HG02763 (cell line): ENCODE data around the gene PSMB11.

Experiments used
- ATAC-seq: cut with Tn5 transposase; IDR thresholded peaks from one replicate; pipeline ENCODE4 v1.9.1; 2021; ENCODE audit warnings: mild to moderate bottlenecking, moderate library complexity; ENCODE audit not compliant: unreplicated experiment

Gene PSMB11

DNA sequence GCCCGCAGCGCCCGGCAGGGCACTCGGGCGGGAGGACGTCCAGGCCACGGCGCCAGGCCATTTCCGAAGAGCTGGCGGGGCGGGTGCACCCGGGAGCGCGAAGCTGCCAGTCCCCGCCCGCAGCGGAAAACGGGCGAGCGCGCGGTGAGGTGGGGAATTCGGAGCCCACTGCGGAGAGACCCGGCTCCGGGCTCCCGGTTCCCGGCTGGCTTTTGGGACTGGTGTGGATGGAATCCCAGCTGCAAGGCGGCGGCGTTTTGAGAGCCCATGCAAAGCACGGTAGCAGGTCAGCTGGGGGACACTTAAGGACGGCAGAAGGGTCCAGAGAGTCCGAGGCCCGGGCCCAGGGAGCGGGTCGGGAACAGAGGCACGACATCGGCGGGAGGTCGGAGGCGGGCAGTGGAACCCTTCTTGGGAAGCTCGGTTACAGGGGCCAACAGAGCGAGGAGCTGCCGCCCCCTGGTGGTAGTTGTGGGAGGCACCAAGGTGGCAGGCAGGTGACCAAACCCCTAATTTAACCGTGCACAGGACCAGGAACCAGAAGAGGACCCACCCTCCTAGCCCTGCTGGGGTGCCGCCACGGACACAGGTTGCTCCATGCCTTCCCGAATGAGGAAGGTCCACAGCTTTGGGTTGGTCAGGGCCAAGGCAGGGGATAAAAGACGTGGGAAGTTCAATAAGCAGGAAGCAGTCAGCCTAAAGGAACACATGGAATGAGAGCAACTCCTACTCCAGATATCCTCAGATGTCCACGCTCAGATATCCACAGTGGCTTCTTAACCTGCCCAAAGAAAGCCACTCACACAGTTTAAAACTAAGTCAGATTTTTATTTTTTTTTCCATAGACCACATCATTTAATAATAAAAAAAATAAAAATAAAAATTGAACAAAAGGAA, 16.0 kb downstream of the PSMB11 start:
- peak; percentile 64 for ATAC-seq

DNA sequence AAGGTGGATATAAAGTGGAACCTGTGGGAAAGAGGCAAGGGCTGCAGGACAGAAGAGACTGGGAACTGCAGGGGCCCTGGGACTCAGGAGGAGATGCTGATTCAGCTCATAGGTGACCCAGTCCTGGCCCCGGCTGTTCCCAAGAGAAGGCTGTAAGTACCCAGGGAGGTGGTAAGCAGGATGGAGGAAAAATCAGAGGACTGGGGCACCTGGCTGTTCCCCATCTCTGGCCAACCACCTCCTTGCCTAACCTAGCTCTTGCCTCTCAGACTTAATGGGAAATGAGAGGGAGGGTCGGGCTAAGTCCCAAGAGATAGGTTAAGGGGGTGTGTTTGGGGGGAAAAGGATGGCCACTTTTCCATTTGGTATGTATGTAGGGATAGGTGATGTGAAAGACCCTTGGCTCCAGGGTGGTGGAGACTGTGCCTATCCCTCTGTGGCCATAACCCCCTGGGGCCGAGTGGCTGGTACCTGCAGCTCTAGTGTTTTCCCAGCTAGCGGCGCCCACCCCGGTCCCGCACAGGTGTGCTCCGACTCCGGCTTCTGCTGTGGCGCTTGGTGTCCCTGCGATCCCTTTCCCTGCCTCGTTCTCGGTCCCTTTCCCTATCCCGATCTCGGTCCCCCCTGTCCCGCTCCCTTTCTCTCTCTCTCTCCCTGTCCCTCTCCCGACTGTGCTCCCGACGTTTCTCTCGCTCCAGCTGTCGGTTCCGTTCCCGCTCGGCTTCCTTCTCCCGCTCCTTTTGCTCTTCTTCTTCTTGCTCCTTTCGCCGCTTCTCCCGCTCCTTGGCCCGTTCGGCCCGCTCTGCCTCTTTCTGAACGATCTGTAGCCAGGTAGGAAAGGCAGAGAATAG, 16.9 kb downstream of the PSMB11 start:
- no peak for ATAC-seq

- ATAC-seq: no peak
Observed at GRCh38 chr14:23060536-23061260, 18.7 kb downstream of the PSMB11 start.

- no peak for ATAC-seq
Observed at GRCh38 chr14:23062002-23062401, 20.0 kb downstream of the PSMB11 start.

GRCh38 chr14:23063601-23064000, 21.6 kb downstream of the PSMB11 start:
- ATAC-seq: no peak

DNA sequence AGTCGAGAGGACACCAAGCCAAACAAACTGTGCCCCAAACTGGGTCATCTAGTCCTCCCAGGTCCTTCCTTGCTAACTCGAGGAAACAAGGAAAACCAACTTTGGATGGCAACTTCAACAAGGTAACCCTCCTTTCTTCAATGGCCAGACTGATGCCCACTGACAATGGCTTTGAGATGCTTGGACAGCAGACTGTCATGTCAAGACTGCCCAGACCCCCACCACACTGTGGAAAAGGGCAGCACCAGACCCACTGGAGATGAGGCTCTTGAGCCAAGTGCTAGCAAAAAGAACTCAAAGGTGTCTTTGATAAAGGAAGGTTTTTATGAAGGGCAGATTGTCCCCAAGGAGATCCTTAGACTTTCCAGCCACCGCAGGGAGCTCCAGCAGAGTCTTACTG, 24.4 kb downstream of the PSMB11 start:
- ATAC-seq: no peak

DNA sequence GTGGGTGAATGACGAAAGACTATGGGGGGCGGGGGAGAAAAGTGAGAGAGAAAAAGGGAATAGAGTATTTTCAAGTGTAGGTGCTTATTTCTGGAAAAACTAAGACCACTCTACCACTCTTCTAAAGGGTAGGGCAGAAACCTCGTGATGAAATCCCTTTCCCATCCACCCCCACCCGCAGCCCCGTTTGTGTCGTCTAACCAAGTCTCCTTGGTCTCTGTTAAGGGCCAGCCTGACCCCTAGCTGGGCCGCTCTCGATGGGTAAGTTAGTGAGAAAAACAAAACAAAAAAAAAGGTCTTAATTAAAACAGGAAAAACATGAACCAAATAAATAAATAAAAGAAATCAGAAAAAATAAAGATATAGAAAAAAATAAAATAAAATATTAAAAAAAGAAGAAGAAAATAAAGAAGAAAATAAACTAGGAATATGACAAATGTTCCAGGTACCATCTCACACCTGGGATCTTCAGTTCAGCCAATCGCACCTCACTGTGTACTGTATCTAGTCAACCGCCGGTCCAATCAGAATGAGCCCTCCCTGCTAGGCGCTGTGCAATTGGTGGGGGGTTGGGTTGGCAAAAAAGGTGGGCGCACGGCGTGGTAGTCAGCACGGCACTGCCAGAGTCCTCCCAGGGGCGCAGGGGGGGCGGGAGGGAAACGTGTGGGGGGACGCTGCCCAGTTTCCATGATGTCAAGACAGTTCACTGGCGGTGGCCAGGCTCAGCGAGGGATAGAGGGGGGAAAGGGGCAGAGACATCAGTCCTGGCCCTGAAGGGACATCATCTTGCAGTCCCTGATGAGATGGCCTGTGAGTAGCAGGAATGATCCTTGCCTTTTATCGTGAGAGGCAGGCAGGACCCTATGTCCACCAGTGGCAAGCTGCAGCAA, 25.1 kb downstream of the PSMB11 start:
- no peak for ATAC-seq

DNA sequence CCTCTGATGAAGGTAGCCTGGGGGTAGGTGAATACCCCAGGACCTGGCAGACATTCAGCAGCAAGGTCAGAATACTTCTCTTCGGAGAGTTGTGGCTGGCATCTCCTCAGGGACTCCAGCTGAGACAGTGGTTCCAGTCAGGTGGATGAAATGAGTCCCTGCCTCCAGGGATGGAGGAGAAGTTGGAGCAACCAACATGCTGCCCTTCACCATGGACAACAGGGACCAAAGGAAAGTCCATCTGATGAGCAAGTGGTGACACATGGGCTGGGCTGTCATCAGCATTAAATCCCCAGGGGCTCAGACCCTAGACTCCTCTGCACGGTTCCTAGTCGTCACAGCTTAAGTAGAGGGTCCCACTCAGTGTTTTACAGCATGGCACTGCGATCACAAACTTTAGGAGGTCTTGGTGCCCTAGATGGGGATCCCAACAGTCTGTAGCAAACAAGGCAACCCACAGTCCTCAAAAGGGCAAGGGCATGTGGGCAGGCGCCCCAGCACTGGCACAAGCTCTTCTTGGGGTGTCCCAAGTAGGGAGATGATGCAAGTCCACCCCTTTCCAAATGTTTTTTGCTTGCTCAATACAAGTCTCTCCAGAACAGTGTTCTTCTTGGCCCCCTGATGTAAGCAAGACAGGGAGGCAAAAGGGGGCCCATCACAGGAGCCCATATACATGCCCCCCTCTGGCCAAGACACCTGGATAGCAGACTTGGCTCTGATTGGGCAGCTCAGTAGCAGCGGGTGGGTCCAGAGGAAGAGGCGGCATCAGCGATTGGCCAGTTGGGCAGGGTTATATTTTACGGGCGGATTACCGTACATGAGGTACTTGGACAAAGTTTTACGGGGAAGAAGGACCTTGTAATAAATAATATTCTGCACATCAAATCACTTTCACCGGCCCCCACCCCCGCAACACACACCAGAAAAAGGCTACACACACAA, 26.1 kb downstream of the PSMB11 start:
- no peak for ATAC-seq

GRCh38 chr14:23068789-23069412, 26.9 kb downstream of the PSMB11 start:
- ATAC-seq: peak; percentile 57

GRCh38 chr14:23069413-23069806, 27.4 kb downstream of the PSMB11 start:
- ATAC-seq: no peak

GRCh38 chr14:23070262-23071129, 28.5 kb downstream of the PSMB11 start:
- ATAC-seq: no peak

DNA sequence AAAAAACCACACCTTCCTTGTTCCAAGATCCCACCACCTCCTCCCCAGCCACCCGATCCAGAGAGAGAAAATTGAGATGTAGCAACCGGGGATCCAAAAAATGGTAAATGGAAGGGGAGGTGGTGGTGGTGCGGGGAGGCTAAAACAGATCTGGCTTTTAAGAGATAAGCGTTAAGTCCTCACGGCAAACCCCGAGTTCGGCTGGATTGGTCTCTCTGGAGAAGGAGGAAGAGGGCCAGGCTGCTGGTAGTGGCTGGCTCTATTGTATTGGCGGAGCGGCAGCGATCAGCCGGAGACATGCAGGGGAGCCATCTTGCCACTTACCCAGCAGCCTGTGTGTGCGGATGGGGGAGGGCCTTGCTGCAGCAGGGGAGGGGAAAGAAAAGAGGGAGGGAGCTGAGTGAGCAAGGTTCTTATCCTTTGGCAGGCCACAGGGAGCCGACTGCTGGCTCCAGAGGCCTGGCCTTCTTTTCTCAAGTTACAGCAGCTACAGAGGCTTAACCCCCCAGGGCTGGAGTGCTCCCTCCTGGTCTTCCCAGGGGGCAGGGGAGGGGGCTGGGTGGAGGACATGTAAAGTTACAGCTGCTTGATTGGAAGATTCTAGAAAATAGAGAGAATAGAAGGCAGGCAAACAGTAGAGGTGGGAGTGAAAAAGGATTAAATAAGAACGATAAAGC, 29.4 kb downstream of the PSMB11 start:
- ATAC-seq: peak; percentile 89

DNA sequence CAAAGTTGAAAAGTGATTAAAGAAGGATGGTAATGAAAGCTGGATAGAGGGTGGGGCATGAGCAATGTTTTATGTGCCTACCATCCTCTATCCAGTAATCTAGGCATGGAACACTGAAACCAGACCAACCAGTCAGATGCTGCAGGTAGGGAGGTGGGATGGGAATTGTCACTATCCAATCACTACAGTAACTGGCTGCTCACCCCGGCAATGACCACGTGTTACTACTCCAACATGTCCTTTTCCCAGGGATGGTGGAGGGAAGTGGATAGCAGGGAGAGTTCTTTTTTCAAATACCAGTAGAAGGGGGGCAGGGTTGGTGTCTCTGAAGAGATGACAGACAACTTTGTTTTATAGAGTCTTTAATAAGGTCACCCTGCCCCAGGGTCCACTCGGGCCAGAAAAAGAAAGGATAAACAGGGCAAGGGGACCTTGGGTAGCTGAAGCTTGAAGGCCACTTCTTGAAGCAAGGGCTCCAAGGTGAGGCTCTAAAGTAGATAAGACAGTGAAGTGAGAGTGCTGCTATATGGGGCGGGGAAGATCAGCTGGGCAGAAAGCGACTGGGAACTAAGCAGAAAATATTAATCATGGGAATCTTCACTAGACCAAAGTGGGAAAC, 30.0 kb downstream of the PSMB11 start:
- ATAC-seq: no peak

- no peak for ATAC-seq
Observed at GRCh38 chr14:23074906-23075305, 32.9 kb downstream of the PSMB11 start.

DNA sequence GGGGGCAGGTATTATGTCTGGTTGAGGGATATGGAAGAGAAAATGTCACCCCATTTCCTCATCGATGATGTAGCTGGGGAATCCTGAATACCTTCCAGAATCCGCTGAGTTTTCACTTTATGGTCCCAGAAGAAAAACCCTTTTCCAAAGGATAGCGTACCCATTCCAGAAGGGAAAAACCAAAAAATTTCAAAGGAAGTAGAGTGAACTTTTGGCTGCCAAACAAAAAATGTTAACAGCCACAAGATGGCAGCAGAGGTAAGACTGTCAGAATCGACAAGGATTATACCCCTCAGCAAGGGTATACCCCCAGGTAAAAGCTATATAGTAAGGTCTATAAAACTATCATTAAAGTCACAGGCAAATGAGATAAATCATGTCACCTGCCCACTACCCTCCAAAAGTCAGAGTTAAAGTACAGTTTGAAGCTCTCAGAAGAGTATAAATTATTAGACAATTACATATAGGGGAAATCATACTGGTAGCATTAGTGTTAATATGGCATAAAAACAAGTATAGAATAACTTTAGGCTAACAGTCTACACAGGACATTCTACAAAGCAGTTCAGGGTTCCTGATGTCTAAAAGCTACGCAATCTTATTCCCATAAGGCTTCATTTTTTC, 34.9 kb downstream of the PSMB11 start:
- ATAC-seq: no peak

GRCh38 chr14:23077962-23078361, 36.0 kb downstream of the PSMB11 start:
- no peak for ATAC-seq
